ENCODE data around the gene ADGRD1.

The ADGRD1 gene

DNA sequence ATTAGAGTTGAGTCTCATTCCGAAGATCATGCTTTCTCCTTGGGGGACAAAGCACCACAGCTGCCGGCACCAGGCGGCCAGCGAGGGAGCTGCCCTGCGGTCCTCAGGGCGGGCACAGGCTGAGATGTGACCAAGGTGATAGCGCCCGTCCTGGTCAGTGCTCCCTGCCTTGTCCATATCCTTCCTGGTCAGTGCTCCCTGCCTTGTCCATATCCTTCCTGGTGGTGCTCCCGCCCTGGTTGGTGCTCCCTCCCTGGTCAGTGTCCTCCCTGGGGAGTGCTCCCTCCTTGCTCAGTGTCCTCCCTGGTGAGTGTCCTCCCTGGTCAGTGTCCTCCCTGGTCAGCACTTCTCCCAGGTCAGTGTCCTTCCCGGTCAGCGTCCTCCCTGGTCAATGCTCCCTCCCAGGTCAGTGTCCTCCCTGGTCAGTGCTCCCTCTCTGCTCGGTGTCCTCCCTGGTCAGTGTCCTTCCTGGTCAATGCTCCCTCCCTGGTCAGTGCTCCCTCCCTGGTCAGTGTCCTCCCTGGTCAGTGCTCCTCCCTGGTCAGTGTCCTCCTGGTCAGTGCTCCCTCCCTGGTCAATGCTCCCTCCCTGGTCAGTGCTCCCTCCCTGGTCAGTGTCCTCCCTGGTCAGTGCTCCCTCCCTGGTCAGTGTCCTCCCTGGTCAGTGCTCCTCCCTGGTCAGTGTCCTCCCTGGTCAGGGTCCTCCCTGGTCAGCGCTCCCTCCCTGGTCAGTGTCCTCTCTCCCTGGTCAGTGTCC is 92.2 kb downstream of the ADGRD1 start:
- no peak for DNase-seq

DNA sequence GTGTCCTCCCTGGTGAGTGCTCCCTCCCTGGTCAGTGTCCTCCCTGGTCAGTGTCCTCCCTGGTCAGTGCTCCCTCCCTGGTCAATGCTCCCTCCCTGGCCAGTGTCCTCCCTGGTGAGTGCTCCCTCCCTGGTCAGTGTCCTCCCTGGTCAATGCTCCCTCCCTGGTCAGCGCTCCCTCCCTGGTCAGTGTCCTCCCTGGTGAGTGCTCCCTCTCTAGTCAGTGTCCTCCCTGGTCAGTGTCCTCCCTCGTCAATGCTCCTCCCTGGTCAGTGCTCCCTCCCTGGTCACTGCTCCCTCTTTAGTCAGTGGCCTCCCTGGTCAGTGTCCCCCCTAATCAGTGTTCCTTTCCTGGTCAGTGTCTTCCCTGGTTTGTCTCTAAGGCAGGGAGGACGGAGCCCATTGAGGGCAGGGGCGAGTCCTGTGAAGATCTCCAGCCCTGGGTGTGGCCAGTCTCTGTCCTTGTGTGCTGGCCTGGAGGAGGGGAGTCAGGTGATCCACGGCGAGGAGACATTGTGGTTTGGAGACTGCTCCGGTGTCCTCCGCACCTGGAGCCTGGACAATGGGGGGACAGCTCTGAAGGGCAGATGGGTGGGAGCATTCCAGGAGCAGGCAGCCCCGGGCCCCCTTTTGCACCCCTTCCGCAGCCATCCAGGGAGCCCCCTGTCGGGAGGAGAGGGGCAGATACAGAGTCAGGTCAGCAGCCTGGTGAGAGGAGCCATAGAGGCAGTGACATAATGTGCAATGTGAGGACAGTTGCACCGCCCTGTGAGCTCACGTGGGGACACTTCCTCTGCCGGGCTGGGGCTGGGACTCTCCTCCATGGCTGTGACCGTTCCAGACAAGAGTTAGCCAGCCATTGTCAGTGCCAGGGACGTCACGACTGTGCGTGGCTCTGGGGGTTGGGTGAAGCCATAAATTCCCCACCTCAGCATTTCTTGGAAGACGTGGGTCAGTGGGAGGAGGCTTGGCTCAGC is 93.4 kb downstream of the ADGRD1 start:
- DNase-seq: no peak

DNA sequence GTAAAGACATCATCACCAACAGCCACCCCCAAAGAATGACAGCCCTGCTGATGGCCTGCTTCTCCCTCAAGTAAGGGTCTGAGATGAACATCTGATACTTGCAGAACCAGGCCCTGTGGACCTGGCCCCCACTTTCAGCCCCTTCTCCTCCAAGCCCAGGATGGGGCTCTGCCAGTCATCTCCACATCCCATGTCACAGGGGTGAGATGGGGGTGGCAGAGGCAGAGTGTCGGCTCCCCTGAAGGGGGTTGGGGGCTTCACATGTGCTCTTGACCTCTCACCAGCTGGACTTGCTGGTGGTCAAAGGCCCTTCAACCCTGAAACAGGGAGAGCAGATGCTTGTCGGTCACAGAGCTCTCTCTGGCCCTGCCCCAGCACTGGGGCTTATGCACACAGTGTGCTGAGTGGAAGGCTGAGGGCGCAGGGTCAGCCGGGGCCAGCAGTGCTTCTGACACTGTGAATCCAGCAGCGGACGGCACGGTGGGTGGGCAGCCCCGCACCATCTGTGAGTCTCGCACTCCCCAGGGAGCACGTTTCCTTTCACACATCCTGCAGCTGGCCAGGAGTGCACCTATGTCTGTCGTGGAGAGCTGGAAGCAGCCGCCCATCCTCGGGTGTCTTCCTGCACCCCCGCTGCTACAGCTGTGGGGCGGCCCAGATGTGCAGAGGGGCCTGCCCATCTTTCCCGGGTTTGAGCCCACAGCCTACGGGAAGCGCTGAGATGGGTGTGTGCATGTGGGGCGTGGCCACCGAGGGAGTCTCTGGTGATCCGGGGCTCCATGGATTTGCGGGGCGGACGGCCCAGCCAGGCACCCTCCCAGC is 94.3 kb downstream of the ADGRD1 start:
- DNase-seq: no peak

DNA sequence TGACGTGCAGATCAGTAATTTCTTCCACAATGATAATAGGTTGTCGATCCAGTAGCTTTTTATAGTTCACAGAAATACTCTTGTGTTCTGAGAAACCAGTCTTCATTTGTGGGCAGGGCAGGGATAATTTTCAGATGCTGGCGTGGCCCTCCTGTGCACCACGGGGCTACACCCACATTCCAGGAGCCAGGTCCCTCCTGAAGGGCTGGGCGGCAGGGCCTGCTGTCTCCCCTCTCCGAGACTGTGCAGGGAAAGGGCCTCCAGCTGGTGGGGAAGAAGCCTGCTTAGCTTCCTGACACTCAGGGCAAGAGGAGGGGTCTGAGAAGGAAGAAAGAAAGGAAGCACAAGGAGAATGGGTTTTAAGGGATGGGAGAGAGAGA is 94.9 kb downstream of the ADGRD1 start:
- DNase-seq: no peak

DNA sequence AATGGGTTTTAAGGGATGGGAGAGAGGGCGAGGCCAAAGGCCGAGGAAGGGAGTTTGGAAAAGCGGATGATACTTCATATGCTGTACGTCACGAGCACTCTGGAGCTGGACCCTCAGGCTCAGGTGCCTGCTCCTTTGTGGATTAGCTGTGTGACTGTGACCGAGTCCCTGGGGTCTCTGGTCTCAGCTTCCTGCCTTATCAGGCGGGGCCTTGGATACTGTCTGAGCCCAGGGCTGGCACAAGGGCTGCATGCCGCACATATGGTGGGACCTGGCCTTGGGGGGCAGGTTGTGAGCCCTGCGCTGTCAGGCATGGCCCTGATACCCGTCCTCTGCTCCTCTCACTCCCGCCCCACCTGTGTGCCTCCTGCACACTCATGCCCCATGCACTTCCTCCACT is 95.3 kb downstream of the ADGRD1 start:
- DNase-seq: no peak

DNA sequence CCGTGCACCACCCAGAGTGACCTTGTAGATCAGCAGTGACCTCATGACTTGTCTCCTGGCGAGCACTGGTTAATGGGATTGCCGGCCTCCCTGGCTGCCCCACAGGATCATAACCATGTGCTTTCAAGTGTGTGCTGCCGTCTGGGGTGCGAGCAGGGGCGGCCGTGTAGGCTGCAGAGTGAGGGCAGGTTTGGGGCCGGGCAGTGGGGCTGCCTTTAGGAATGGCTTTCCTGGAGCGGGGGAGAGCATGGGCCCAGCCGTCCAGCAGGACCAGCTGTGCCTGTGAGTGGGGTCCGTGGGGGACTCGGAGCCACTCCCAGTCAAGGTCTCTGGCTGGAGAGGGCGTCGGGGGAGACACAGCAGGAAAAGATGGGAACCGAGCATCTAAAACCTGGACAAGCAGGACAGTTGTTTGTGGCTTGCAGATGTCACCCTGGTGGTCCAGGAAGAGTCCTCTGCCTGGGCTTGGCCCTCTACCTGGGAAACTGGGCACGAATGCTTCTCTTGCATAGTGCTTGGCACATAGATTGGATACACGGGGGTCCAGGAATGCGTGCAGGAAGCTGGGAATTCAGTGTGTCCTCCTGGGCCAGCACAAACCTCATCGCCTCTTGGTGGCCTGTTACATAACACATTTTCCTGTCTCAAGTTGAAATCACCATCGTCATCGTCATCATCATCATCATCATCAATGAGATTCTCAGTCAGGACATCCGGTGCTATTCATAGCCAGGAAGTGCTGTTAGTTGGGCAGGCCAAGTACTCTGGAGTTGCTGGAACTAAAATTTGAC is 96.0 kb downstream of the ADGRD1 start:
- no peak for DNase-seq

DNA sequence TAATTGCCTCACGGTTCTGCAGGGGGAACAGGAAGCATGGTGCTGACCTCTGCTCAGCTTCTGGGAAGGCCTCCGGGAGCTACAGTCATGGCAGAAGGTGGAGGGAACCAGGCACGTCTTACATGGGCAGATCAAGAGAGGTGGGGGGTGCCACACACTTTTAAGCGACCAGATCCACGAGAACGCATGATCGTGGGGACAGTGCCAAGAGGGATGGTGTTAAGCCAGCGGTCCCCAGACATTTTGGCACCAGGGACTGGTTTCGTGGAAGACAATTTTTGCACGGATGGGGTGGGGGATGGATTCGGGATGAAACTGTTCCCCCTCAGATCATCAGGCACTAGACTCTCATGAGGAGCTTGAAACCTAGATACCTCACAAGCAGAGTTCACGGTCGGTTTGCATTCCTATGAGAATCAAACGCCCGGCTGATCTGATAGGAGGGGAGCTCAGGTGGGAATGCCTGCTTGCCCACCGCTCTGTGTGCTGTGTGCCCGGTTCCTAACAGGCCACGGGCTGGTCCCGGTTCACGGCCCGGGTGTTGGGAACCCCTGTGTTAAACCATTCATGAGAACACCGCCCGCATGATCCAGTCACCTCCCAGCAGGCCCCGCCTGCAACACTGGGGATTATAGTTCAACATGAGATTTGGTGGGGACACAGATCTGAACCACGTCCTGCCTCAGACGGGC is 96.9 kb downstream of the ADGRD1 start:
- DNase-seq: no peak

DNA sequence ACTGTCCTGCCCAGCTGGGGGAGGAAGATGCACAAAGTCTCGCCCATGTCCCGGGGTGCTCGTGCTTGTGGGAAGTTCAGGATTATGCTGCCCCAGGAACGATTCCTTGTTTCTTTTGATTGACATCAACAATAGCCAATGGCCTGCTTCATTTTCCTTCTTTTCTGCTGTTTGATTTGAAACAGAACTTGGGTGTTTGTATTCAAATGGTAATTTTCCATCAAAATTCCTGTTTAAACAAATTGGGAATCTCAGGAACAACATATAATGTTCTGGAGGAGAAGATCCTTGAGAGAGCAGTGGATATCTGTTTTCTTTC is 97.4 kb downstream of the ADGRD1 start:
- DNase-seq: no peak

DNA sequence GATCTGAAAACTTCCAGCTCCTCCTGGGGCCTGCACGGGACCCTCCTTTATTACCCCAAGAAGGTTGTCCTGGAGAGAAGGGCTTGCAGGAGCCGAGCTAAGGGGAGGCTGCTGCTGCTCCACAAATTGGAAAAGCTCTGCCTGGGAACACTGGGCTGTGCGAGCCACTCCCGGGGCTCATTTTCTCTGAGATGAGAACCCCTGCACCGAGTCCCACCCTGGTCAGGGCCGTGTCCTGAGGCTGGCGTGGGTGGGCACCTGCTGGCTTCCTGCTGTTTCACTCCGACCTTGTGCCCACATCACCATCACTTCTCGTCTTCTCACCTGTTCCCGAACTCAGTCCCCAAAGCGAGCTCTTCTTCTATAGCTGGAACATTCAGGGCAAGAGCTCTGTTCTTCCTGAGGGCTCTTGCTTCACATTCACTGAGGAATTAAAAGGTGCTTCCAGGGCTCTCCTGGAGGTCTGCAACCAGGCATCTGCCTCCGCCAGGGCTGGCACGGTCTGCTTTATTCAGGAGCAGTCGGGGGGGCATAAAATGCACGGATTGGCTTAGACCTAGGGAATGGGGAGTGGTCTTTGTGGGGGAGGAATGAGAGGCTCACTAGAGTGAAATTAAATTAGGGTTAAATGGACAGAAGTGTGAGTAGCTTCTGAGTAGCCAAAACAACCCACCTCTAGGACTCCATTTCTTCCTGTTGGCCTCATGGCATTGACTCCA is 98.5 kb downstream of the ADGRD1 start:
- DNase-seq: no peak

DNA sequence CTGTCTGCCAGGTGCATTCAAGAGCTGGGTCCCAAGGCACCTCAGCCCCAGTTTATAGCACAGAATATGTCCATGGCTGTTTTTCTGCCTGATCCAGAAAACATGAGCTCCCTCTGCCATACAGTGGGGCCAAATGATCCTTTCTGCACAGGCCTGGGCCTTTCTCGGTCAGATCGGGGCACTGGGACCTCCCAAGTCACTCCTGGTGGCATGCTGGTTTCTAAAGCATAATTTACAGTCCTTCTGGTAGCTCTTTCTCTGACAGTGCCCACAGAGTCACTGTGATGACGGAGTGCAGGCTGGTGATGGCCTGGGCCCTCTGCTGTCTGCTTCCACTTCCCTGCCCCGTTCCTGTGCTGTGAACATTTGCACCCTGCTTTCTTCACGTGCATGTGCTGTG is 99.2 kb downstream of the ADGRD1 start:
- no peak for DNase-seq

DNA sequence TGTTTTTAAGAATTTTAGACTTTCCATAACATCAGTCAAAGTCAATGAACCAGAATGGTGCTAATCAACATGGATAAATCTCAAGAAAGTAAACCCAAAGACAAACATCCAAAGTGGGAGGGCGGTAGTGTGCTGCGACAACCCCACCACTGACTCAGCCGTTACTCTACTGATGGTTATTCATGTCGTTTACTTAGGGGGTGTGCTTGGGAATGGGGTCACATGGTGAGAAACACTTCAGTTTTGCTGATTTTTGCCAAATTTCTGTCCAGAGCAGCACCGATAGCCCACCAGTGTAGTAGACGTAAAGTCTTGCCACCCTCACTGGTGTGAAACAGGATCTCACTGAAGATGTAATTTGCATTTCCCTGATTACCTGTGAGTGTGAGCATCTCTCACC is 99.9 kb downstream of the ADGRD1 start:
- no peak for DNase-seq

DNA sequence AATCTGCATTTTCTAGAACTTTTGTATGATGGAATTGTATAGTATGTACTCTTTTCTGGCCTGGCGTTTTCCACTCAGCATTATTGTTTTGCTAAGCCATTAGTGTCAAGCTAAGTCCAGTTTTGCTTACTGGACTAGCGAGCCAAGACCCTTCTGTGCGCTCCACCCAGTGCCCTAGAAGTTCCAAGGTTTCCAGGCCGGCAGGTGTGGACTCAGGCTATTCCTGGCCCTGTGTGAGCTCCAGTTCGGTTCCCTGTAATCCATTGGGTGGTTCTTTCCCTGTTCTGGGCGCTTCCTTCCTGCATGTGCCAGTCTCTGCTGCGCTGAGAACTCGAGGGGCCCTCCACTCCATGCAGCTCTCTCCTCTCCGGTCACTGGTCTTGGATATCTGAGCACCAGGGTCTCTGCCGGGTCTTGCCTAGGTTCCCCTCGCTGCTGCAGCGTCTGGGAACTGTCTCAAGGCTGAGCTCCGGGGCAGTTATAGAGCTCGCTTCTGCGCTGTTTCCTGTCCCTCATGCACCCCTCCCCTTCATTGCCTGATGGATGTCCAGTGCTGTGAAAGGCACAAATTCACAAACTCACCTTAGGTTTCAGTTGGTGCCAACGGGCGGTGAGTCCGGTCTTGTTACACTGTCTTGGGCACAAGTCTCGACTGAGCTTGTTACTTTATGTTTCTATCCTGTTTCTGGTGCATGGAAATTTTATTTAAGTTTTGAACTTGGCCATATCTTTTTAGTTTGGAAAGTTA is 100.8 kb downstream of the ADGRD1 start:
- DNase-seq: no peak

DNA sequence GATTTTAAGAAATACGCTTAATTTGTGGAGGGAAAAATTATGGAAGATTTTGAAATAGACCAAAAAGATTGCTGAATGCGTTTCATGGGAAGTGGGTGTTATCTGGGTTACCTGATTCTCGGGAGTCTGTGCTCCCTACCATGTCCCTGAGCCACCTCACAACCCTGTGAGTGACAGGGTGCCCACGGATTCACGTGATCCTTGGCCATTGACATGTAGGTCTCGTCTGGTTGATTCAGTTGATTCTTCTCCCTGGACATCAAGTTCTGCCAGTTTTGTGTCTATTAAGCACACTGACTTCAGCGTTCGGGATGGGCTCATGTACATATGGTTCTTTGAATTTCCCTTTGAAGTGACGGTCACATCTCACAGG is 101.4 kb downstream of the ADGRD1 start:
- DNase-seq: no peak

DNA sequence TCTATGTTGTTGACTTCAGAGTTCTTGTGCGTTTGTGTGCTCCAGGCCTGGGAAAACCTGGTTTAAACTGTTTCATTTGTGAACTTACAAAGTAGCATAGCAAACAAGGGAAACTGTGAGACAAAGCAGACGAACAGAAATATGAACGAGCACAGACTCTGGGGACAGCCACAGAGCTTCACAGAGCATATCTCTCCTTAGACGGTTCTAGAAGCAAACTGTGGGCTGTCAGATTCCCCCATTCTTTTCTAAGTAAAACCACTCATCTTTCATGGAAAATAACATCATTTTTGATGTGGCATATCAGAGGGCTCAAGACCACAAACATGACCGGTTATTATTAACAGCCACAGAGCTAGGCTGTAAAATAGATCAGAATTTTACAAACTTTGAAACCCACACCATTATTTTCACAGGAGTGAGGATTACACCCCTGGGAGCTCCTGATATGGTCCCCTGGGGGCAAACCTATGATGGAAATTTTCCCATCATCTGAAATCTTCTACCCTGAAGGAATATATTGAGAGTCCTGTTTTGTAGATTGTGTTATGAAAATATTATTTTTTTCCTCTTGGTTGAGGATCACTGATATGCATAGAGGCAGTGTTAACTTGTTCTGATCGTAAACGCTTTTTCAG is 102.0 kb downstream of the ADGRD1 start:
- DNase-seq: no peak

DNA sequence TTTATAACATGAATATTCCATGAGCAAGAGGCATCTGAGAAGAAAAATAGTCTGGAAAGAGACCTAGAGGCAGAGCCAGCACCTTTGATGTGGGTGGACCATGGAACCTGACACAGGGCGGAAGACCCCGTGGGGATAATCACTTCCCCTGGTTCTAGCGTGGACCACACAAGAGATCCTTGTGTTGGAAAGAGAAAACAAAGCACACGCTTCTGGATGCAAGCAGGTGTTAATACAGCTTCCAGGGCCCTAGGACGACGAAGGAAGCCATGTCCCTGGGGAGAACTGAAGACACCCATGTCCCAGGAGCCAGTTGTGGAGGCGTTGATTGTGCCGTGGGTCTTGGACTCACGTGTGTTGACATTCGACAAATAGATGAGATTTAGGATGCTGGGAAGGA is 102.9 kb downstream of the ADGRD1 start:
- DNase-seq: no peak

DNA sequence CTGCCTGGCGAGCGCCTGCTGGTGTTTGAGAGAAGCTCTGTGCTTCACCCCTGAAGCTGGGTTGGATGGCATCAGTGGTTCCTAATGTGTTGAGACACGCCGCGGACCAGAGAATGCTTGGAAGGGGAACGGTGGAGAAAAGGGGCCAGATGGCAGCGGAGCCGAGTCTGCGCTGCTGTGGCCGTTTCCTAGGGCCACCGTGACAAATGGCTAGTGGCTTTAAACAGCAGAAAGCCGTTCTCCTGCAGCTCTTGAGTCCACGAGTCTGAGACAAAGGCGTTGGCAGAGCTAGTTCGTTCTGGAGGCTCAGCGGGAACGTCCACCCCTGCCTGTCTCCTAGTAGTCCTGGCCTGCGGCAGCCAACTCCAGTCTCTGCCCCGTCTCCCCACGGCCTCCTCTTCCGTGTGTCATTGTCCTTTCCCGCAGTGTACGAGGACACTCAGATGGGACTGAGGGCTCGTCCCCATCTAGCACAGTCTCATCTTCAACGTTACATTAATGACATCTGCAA is 103.6 kb downstream of the ADGRD1 start:
- no peak for DNase-seq

DNA sequence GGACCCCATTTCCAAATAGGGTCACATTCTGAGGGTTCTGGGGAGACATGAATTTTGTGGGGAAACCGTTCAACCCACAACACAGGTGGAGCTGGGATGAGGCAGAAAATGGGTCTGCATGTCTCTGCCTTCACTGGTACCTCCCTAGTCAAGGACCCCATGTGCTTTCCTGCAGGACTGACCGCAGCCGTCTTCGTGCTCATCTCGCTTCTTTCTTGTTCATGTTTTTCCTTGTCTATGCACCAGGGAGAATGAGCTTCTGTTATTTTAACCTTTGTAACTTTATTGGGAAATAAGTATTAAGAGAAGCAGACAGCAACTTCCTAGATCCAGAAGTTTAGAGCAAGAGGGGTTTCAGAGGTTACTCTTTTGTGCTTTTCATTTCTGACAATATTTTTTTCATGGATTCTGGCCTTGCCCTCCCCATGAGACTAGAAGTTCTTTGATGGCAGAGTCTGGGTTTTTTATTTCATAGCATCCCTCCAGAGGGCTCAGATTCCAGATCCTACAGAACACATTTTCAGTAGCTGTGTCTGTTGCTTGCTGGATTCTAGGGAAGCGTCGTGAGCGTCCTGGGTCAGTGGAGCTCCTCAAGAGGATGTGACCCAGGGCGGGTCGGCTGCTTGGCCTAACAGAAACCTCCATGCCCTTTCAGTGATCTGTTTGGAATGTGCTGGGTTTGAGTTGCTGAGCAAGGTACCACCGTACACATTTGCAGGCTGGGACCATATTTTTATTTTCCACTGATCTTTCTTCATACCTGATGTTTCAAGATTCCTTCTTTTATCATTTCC is 104.2 kb downstream of the ADGRD1 start:
- no peak for DNase-seq

DNA sequence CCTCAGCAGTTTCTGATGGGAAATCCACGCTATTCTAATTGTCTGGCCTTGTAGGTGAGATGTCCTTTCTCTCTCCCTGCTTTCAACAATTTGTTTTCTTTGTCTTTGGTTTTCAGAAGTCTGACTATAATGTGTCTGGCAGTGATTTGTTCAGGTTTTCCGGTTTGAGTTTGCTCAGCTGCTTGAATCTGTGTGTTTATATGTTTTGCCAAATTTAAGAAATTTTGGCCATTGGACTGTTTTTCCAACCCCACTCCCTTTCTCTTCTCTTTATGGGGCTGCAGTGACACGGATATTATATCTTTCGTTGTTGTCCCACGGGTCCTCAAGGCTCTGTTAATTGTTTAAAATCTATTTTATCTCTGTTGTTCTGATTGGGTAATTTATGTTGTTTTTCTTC is 105.0 kb downstream of the ADGRD1 start:
- no peak for DNase-seq

Data from stimulated activated CD4-positive, alpha-beta T cell treated with anti-CD3 and anti-CD28 coated beads, Interleukin-2, amount 100 ng/mL, for 24 hours (primary cell).